ENCODE data around the gene PIEZO1.

GRCh38 chr16:88746506-88746905, 38.5 kb downstream of the PIEZO1 start:
- TF ChIP-seq POLR2A (conservative IDR thresholded peaks at IDR 0.05): no peak
- no peak for TF ChIP-seq IRF9 (tag; IDR thresholded peaks at IDR 0.05)
- no peak for TF ChIP-seq ATF2 (CRISPR knock-in tag; IDR thresholded peaks at IDR 0.05)
- no peak for TF ChIP-seq CTCF (IDR thresholded peaks at IDR 0.05 in 2 of 3, conservative IDR thresholded peaks at IDR 0.05 in 1 of 3; ENCODE audit: insufficient read depth in 2 of 3, low read depth in 1 of 3, low read length in 3 of 3)
- no peak for TF ChIP-seq TARDBP (IDR thresholded peaks at IDR 0.05)
- no peak for TF ChIP-seq TBL1XR1 (IDR thresholded peaks at IDR 0.05; ENCODE audit: low read length in 2 of 2)
- TF ChIP-seq RBBP5 (IDR thresholded peaks at IDR 0.05; ENCODE audit: borderline replicate concordance, insufficient read depth, low read length, poor library complexity, severe bottlenecking): no peak
- TF ChIP-seq OTX1 (CRISPR knock-in tag; IDR thresholded peaks at IDR 0.05): no peak
- no peak for TF ChIP-seq REST (IDR thresholded peaks at IDR 0.05; ENCODE audit: borderline replicate concordance)
- TF ChIP-seq REST (CRISPR knock-in tag; IDR thresholded peaks at IDR 0.05; ENCODE audit: low read depth): no peak
- TF ChIP-seq MAFK (IDR thresholded peaks at IDR 0.05; ENCODE audit: low read length): no peak
- TF ChIP-seq FOXK1 (CRISPR knock-in tag; IDR thresholded peaks at IDR 0.05; ENCODE audit: borderline replicate concordance): no peak
